GM23248 (cell line): ENCODE measurements around the gene KMT2B. TPM values are rescaled to one million over a fixed set of nuclear protein-coding genes. Genes with fewer than 3 reads are reported as not detected.

Source experiments
- DNase-seq: peaks from one replicate; pipeline ENCODE4 v3.0.0-alpha.2; 2015
- H2AFZ ChIP-seq: fragments of 200-600 bp; sonication (generic); 2 replicates; pipeline ENCODE4 v1.6.1; 2016; ENCODE audit warnings: antibody characterized with exemption
- H3F3A ChIP-seq: fragments of 200-600 bp; sonication (generic); 2 replicates; pipeline ENCODE4 v1.6.1; 2016; ENCODE audit warnings: mild to moderate bottlenecking, antibody characterized with exemption, mixed run types; ENCODE audit not compliant: insufficient read depth
- H3K27ac ChIP-seq: fragments of 200-600 bp; sonication (generic); 2 replicates; pipeline ENCODE4 v1.5.1; 2016; ENCODE audit warnings: mild to moderate bottlenecking
- H3K27me3 ChIP-seq: fragments of 200-600 bp; sonication (generic); replicated peaks from 2 replicates; pipeline ENCODE4 v1.6.1; 2016; ENCODE audit warnings: mild to moderate bottlenecking; ENCODE audit not compliant: insufficient read depth
- H3K36me3 ChIP-seq: fragments of 200-600 bp; sonication (generic); 2 replicates; pipeline ENCODE4 v1.6.1; 2016; ENCODE audit warnings: low read depth, mild to moderate bottlenecking
- H3K4me1 ChIP-seq: fragments of 200-600 bp; sonication (generic); 2 replicates; pipeline ENCODE4 v1.6.1; 2016; ENCODE audit warnings: mild to moderate bottlenecking; ENCODE audit not compliant: insufficient read depth
- H3K4me2 ChIP-seq: fragments of 200-600 bp; sonication (generic); one replicate; pipeline ENCODE4 v1.6.1; 2016; ENCODE audit warnings: mild to moderate bottlenecking; ENCODE audit not compliant: unreplicated experiment
- H3K4me3 ChIP-seq: fragments of 200-600 bp; sonication (generic); 2 replicates; pipeline ENCODE4 v1.5.1; 2016; ENCODE audit warnings: mild to moderate bottlenecking
- H3K79me2 ChIP-seq: fragments of 200-600 bp; sonication (generic); 2 replicates; pipeline ENCODE4 v1.6.1; 2016; ENCODE audit warnings: mild to moderate bottlenecking; ENCODE audit not compliant: insufficient read depth
- H3K9ac ChIP-seq: fragments of 200-600 bp; sonication (generic); 2 replicates; pipeline ENCODE4 v1.6.1; 2016; ENCODE audit warnings: mild to moderate bottlenecking
- H3K9me2 ChIP-seq: fragments of 200-600 bp; sonication (generic); 2 replicates; pipeline ENCODE4 v1.6.1; 2016; ENCODE audit warnings: mixed run types, mild to moderate bottlenecking, moderate library complexity; ENCODE audit not compliant: insufficient read depth
- H3K9me3 ChIP-seq: fragments of 200-600 bp; sonication (generic); one replicate; pipeline ENCODE4 v1.6.1; 2017; ENCODE audit warnings: low read depth
- H4K20me1 ChIP-seq: fragments of 200-600 bp; sonication (generic); 2 replicates; pipeline ENCODE4 v1.6.0; 2016; ENCODE audit not compliant: insufficient read depth
- EZH2 ChIP-seq: fragments of 200-600 bp; sonication (generic); IDR thresholded peaks from 2 replicates; pipeline ENCODE4 v1.6.1; 2018; ENCODE audit warnings: antibody characterized with exemption, mild to moderate bottlenecking; ENCODE audit not compliant: insufficient read depth, poor library complexity, severe bottlenecking
- EZH2phosphoT487 ChIP-seq: fragments of 200-600 bp; sonication (generic); IDR thresholded peaks from 2 replicates; pipeline ENCODE4 v1.6.1; 2018; ENCODE audit warnings: antibody characterized with exemption, moderate library complexity, mild to moderate bottlenecking, low read depth; ENCODE audit not compliant: insufficient read depth
- WGBS, 2 experiments: methylation state at CpG; one replicate each; pipeline ENCODE4 v1.1.6; 2015 to 2017; ENCODE audit warnings: low lambda C conversion rate in 2 of 2, low coverage in 1 of 2; ENCODE audit errors: missing lambda C conversion rate in 2 of 2; 5-methylcytosine and 5-hydroxymethylcytosine counted together
- in situ Hi-C: fragments of 300-500 bp; cut with MboI; formaldehyde crosslinking; loops from 2 replicates; pipeline ENCODE4 v1.15.0; 2020
- polyA plus RNA-seq: library from polyadenylated mRNA; unstranded; fragments of >200 nt; fragmentation: Nextera tagmentation; extraction: Ambion mirVana; gene quantifications from 2 replicates; pipeline ENCODE4 v1.2.1, GENCODE V29; 2016
- total RNA-seq: library from RNA; depleted of rRNA; stranded (reverse); fragments of >200 nt; shearing (Covaris generic); gene quantifications from 2 replicates; pipeline ENCODE4 v1.2.3, GENCODE V29; 2014; rRNA removed

Gene KMT2B, protein sequence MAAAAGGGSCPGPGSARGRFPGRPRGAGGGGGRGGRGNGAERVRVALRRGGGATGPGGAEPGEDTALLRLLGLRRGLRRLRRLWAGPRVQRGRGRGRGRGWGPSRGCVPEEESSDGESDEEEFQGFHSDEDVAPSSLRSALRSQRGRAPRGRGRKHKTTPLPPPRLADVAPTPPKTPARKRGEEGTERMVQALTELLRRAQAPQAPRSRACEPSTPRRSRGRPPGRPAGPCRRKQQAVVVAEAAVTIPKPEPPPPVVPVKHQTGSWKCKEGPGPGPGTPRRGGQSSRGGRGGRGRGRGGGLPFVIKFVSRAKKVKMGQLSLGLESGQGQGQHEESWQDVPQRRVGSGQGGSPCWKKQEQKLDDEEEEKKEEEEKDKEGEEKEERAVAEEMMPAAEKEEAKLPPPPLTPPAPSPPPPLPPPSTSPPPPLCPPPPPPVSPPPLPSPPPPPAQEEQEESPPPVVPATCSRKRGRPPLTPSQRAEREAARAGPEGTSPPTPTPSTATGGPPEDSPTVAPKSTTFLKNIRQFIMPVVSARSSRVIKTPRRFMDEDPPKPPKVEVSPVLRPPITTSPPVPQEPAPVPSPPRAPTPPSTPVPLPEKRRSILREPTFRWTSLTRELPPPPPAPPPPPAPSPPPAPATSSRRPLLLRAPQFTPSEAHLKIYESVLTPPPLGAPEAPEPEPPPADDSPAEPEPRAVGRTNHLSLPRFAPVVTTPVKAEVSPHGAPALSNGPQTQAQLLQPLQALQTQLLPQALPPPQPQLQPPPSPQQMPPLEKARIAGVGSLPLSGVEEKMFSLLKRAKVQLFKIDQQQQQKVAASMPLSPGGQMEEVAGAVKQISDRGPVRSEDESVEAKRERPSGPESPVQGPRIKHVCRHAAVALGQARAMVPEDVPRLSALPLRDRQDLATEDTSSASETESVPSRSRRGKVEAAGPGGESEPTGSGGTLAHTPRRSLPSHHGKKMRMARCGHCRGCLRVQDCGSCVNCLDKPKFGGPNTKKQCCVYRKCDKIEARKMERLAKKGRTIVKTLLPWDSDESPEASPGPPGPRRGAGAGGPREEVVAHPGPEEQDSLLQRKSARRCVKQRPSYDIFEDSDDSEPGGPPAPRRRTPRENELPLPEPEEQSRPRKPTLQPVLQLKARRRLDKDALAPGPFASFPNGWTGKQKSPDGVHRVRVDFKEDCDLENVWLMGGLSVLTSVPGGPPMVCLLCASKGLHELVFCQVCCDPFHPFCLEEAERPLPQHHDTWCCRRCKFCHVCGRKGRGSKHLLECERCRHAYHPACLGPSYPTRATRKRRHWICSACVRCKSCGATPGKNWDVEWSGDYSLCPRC (N-terminal part only)
- total RNA-seq (6.8 and 7.5 TPM in 2 replicates), polyA plus RNA-seq (4.0 and 4.1 TPM in 2 replicates)

- no peaks in the 10 kb centered on the region for H3K9me3 ChIP-seq
- H3F3A ChIP-seq = no peaks in the 10 kb centered on the region; the same call in 1 of the 2 replicates
- peak within 1 kb of the TSS; percentile 77 for H3K27ac ChIP-seq
- H3K36me3 ChIP-seq = no peaks in the 10 kb centered on the region
- TF ChIP-seq EZH2 (no peak), EZH2phosphoT487 (no peak)
- H3K9me2 ChIP-seq = no peaks in the 10 kb centered on the region
- H3K79me2 ChIP-seq = peaks cover 52% of the 10 kb centered on the region
- H3K4me3 ChIP-seq = peak within 1 kb of the TSS; percentile 89
- no peaks in the 10 kb centered on the region for H3K4me1 ChIP-seq
- peak within 1 kb of the TSS; percentile 90 for H2AFZ ChIP-seq
- 1% methylated on average over 29 to 73 of the region's 109 CpGs for WGBS, 2 experiments
- no peak for DNase-seq
- in situ Hi-C loops = no loop called here
- H3K9ac ChIP-seq = peak within 1 kb of the TSS; percentile 94
- no peaks in the 10 kb centered on the region for H3K27me3 ChIP-seq
- H4K20me1 ChIP-seq = no peaks in the 10 kb centered on the region
- peak within 1 kb of the TSS; percentile 86 for H3K4me2 ChIP-seq
Measured at GRCh38 chr19:35717665-35718344, at the start of gene KMT2B. TSS of gene KMT2B (plus strand) at chr19:35718003. CDS start at chr19:35718019, 16 bp downstream.

DNA sequence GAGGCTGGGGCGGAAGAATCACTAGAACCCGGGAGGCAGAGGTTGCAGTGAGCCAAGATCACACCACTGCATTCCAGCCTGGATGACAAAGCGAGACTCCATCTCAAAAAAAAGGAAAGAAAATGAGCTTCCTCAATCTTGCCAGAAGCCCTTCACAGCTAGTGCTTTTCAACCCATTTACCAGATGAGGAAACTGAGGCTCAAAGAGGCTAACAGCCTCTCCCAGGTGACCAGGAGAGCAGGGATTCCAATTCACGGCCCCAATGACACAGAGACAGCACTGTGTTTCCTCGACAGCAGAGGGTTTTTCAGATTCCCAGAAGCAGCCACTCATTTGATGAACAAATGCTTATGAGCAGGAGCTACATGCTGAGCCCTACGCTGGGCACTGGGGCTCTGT lies 48.2 kb upstream of the KMT2B start:
- no peaks in the 10 kb centered on the region for H3K9me2 ChIP-seq
- WGBS, 2 experiments = 41 to 53% methylated on average over 6 of the region's 6 CpGs
- H3K27me3 ChIP-seq = peaks cover 14% of the 10 kb centered on the region
- no peaks in the 10 kb centered on the region for H3F3A ChIP-seq
- H4K20me1 ChIP-seq = no peaks in the 10 kb centered on the region
- no peak for DNase-seq
- no peaks in the 10 kb centered on the region for H3K79me2 ChIP-seq
- H3K9ac ChIP-seq = no peak overlapping the region
- H3K9me3 ChIP-seq = no peaks in the 10 kb centered on the region
- no peaks in the 10 kb centered on the region for H3K4me1 ChIP-seq
- TF ChIP-seq EZH2 = no peak
- no peak for TF ChIP-seq EZH2phosphoT487
- H2AFZ ChIP-seq = no peak overlapping the region
- no peak overlapping the region for H3K4me2 ChIP-seq
- no peak overlapping the region for H3K27ac ChIP-seq
- in situ Hi-C loops = no loop called here
- no peak overlapping the region for H3K4me3 ChIP-seq
- no peaks in the 10 kb centered on the region for H3K36me3 ChIP-seq

GRCh38 chr19:35669974-35670373 lies 47.8 kb upstream of the KMT2B start:
- Histone ChIP-seq H3K4me1 (no peaks in the 10 kb centered on the region), H3K9me2 (no peaks in the 10 kb centered on the region), H3K27ac (no peak overlapping the region), H4K20me1 (no peaks in the 10 kb centered on the region), H3K36me3 (no peaks in the 10 kb centered on the region), H3K27me3 (peaks cover 14% of the 10 kb centered on the region), H2AFZ (no peak overlapping the region), H3K9me3 (no peaks in the 10 kb centered on the region), H3K4me2 (no peak overlapping the region), H3K4me3 (no peak overlapping the region), H3F3A (no peaks in the 10 kb centered on the region), H3K79me2 (no peaks in the 10 kb centered on the region), H3K9ac (no peak overlapping the region)
- WGBS, 2 experiments = 16 to 27% methylated on average over 4 of the region's 4 CpGs
- in situ Hi-C loops = no loop called here
- TF ChIP-seq EZH2phosphoT487 (no peak), EZH2 (no peak)
- no peak for DNase-seq
